Activated T-helper 1 cell treated with anti-CD3 and anti-CD28 coated beads, Interleukin-2, amount 50 U/mL, for 16 hours (primary cell): ENCODE data around the gene GVQW3.
A peak's percentile ranks its signal among the peaks of the same experiment; 100 is the strongest.

Experiments used
- DNase-seq, 2 donors: peaks; one replicate each; pipeline ENCODE4 v3.0.0-alpha.2; 2020; ENCODE audit warnings: low read depth in 1 of 2, low spot score in 1 of 2

The GVQW3 gene

GRCh38 chr11:76444384-76445120, 63.4 kb downstream of the GVQW3 start, which contains the start of gene EMSY:
EMSY (plus strand) TSS chr11:76445018; CDS start chr11:76446939, 1,921 bp downstream.
- peak; percentile 77 to 86 for DNase-seq

- DNase-seq: peak; percentile 6 to 25
These were observed 64.3 kb downstream of the GVQW3 start for GRCh38 chr11:76445121-76446084.

- no peak for DNase-seq
These were observed 67.4 kb downstream of the GVQW3 start for GRCh38 chr11:76448506-76448905.

DNA sequence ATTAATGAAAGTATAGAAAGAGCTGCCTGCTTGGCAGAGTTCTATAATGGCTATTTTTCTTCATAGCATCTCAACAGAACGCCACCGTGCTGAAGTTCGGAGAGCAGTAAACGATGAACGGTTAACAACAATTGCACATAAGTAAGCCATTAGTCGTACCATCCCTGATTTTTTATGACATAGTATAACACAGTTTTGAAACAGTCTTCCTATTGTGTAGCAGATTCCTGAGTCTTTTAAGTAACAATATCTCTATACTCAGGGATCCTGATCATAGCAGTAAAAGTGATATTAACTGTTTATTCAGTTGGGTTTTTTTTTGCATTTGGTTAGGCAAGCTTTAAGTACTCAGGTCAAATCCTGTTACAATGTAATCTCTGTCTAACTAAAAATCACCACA, 72.1 kb downstream of the GVQW3 start:
- DNase-seq: no peak

GRCh38 chr11:76455331-76455730, 74.2 kb downstream of the GVQW3 start:
- DNase-seq: no peak

DNA sequence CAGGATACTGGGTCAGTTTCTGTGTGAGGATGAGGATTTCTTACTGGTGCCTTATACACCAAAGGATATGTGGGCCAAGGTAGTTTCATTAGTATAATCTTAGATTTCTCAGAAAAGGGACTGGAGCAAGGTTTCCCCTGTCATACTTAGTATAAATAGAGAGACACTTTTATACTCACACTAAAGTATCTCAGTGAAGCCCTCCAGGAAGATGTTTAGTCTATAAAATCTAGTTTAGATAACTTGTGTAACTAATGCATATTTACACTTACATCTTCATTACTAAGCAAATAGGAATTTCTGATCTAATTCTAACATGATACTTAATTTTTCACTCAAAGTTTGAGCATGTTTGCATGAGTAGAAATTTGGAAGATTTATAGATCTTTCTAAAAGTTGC, 74.8 kb downstream of the GVQW3 start:
- no peak for DNase-seq

DNA sequence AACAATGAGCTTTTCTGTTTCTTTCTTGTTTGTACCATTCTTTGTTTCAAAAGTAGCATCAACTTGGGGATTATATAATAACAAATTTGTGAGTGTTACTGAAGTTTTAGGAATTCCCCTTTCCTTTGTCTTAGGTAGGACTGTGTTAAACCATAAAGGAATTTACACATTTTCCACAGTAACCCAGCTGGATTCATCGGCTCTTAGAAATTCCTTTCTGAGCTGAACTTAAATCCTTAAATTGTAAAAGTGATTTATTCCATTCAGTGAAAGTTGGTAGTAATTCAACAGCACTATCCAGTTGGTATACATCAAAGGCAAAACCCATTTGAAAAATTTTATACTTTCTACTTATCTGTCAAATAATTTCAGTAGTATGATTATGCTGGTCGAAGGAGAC, 75.4 kb downstream of the GVQW3 start:
- DNase-seq: no peak
